Left renal cortex interstitium (tissue), 4 donors: Measurements from ENCODE around the gene TUBB. TPM values are rescaled to one million over a fixed set of nuclear protein-coding genes. Genes with fewer than 3 reads are reported as not detected.
"Not testable (repeated sequence)": the region's sequence is repeated elsewhere in the genome, so short reads cannot be mapped to it uniquely, and the experiment has no call there.

Source experiments
- DNase-seq, 4 donors: peaks; one replicate each; pipeline ENCODE4 v3.0.0-alpha.2; 2013; ENCODE audit warnings: low read depth in 4 of 4, low spot score in 2 of 4, missing footprints in 1 of 4
- polyA plus RNA-seq, 4 donors: library from polyadenylated mRNA; unstranded; fragments of 120-200 nt; gene quantifications; one replicate each; pipeline ENCODE4 v1.2.1, GENCODE V29; 2013; ENCODE audit not compliant: insufficient read length in 4 of 4

Gene TUBB
- polyA plus RNA-seq, 4 donors, result 1,069 to 1,330 (median 1,244) TPM

DNA sequence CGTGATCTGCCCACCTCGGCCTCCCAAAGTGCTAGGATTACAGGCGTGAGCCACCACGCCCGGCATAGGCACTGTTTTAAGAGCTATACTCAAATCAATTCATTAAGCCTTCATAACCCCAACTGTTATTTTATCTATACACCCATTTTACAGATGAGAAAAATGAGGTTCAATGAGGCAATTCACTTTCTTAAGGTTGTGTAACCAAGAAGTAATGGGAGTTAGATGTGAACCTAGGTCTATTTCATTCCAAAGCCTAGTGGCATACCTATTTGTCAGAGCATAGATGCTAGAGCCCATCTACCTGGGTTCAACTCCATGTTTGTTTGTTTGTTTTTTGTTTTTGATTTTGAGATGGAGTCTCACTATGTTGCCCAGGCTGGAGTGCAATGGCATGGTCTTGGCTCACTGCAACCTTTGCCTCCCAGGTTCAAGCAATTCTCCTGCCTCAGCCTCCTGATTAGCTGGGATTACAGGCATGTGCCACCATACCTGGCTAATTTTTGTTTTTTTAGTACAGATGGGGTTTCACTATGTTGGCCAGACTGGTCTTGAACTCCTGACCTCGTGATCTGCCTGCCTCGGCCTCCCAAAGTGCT, 36.4 kb downstream of the TUBB start:
- not testable (repeated sequence) for DNase-seq

DNA sequence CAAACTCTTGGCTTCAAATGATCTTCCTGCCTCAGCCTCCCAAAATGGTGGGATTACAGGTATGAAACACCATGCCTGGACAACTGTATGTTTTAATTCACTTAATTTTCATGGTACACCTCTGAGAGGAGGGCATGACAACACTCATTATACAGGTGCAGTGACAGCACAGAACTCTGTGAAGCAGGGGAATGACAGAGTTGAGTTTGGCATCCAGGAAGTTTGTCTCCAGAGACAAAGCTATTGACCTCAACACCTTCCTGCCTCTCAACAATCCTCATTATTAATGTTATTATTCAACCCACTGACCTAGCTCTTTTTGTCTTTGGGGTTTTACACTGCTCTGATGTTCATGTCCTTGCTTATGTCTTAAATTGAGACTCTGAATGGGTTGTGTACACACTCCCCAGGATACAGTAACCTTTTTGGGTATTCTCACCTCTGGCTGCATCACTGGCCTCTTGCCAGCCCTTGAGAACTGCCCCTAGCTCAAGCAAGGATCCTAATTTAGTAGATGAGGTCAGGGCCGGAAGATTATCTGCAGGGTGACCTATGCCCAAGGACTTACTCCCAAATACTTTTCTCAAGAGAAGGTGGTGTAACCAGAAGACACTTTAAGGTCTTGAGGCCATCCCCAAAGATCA, 37.2 kb downstream of the TUBB start:
- no peak for DNase-seq

DNA sequence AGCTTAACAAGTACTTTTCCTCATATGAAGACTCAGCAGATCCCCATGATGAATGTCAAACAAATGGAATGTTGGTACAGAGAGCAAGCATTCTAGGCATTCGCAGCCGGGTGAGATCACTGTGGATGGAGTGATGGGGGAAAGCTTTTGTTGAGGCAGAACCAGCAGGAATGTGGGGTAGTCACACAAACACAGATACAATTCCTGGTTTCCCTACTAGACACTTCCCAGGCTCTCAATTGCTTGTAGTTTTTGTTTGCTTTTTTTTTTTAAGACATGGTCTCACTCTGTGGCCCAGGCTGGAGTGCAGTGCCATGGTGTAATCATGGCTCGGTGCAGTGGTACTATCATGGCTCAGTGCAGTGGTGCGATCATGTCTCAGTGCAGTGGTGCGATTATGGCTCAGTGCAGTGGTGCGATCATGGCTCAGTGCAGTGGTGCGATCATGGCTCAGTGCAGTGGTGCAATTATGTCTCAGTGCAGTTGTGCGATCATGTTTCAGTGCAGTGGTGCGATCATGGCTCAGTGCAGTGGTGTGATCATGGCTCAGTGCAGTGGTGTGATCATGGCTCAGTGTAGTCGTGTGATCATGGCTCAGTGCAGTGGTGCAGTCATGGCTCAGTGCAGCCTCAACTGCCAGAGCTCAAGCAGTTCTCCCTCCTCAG, 39.6 kb downstream of the TUBB start:
- DNase-seq, result no peak

DNA sequence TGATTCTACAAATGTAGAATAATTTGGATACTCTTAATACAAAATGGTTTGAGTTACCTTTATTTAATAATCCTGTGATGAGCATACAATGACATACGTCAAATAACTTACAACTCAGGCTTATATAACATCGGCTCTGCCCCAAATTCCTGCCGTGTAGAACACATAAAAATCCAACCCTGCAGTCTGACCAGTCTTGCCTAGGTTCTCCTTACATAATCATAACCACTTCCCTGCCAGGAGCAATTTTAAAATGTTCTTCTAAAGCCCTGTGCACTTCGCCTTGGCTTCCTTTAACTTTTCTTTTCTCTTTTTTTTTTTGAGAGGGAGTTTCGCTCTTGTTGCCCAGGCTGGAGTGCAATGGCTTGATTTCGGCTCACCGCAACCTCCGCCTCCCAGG, 40.4 kb downstream of the TUBB start:
- no peak for DNase-seq

DNA sequence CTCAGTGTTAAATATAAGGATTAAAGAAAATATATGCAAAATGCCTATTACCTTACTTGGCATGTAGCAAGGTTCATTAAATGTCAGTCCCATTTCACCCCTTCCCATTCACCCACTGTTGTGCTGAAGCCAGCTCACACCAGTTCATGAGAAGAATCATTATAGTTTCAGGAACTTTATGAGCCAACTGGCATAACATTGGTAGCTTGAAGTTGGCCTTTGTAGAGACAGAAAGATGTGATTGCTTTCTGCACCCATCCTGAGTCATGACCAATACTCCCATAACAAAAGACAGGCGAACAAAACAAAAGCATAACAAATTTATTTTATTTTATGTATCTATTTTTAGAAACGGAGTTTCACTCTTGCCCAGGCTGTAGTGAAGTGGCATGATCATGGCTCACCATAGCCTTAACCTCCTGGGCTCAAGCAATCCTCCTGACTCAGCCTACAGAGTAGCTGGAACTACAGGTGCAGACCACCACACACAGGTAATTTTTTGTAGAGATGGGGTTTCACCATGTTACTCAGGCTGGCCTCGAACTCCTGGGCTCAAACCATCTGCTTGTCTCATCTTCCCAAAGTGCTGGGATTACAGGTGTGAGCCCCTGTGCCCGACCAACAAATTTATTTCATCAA, 41.8 kb downstream of the TUBB start:
- DNase-seq, result no peak

DNA sequence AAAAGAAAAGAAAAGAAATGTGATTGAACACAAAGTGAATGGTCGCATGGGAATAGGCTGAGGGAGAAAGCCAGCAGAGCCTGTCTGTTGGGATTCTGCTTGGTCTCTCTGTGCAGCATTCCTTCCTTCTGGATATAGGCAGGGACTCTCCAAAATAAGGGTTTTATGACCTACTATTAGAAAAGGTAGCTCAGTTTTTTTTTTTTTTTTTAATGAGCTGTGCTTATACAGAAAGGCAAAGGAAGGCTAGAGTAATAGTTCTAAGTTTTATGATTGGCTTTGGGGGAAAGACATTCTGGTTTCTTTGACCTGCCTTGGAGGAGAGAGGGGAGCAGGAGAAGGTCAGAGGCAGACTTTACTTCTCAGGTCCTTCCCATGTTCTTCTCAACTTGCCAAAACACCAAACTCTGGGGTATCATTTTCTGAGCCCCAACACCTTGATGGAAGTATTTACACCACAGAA, 43.0 kb downstream of the TUBB start:
- no peak for DNase-seq

DNA sequence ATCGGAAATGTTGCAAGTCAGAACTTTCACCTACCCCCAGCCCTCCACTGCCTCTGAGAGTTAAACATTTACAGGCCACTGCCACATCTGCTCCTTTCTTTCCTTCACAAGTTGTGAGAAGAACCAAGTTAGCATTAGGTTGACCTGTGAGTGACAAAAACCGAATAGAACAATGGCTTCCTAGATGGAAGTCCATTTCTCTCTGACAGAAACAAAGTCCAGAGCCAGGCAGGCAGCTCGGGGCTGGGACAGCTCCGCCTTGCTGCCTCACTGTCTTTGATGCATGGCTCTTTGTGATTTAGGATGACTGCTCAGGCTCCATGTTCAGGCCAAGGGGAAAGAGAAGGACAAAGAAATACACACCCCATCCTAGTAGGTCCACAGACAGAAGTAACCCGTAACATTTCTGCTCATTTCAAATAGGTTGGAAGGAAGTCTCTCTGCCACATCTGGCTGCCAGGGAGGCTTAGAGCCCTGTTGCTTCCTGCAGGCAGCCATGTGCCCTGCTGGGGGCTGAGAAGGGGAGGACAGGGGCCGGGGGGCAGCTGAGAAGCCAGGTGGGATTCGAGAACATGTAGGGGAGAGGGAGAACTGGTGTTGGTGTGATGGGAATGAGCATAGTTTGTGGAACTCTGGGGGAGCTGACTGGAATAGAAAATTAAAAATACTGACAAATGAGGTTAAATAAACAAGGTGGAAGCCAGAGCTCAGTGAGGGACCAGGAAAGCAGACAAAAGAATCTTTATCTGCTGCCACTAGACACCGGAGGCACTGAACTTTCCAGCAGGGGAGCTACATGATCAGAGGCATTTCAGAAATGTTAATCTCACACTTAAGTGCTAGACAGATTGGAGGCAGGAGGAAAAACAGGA, 43.7 kb downstream of the TUBB start:
- DNase-seq, result no peak

DNA sequence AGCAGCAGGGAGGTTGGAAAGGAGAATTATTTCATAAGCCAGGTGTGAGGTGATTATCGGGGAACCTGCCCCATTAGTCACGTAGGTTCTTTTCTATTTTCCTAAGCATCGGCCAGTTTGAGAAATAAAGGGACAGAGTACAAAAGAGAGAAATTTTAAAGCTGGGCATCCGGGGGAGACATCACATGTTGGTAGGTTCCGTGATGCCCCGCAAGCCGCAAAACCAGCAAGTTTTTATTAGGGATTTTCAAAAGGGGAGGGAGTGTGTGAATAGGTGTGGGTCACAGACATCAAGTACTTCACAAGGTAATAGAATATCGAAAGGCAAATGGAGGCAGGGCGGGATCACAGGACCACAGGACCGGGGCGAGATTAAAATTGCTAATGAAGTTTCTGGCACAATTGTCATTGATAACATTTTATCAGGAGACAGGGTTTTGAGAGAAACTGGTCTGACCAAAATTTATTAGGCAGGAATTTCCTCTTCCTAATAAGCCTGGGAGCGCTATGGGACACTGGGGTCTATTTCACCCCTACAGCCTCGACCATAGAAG, 44.4 kb downstream of the TUBB start:
- DNase-seq, result not testable (repeated sequence)

DNA sequence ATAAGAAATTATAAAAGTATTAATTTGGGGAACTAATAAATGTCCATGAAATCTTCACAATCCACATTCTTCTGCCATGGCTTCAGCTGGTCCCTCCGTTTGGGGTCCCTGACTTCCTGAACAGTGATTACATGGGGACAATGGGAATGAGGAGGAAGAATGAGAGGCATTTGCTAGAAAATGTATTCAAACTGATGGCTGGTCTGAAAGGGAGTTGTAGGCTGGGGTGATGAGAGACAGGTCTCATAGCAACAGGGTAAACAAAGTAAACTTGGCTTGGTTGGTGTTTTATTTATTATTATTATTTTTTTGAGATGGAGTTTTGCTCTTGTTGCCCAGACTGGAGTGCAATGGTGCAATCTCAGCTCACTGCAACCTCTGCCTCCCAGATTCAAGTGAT, 45.3 kb downstream of the TUBB start:
- not testable (repeated sequence) for DNase-seq

DNA sequence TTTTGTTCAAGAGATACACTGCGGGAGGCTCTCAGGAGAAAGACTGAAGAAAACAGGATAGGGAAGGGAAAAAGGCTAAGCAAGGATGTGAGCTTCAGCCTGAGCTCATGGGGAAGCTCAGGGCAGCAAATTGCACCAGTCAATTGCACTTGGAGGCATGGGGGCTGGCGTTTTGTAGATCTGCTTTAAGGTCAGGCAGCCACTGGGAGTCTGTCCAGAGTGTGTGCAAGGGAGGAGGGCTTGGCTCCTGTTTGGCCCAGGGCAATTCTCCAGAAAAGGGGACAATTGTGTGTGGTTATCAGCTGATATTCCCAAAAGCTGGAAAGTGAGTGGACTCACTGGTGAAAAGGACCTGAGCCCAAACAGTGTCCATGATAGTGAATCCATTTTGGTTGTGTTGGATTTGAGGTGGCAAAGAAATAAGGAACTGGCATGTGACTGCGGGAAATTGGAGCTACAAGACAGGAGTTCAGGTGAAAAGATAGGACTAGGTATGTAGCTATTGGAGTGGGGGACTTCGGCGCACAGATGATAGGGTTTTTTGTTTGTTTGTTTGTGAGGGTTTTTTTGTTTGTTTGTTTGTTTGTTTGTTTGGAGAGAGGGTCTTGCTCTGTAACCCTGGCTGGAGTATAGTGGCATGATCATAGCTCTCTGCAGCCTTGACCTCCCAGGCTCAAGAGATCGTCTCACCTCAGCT, 46.5 kb downstream of the TUBB start:
- DNase-seq, result no peak

DNA sequence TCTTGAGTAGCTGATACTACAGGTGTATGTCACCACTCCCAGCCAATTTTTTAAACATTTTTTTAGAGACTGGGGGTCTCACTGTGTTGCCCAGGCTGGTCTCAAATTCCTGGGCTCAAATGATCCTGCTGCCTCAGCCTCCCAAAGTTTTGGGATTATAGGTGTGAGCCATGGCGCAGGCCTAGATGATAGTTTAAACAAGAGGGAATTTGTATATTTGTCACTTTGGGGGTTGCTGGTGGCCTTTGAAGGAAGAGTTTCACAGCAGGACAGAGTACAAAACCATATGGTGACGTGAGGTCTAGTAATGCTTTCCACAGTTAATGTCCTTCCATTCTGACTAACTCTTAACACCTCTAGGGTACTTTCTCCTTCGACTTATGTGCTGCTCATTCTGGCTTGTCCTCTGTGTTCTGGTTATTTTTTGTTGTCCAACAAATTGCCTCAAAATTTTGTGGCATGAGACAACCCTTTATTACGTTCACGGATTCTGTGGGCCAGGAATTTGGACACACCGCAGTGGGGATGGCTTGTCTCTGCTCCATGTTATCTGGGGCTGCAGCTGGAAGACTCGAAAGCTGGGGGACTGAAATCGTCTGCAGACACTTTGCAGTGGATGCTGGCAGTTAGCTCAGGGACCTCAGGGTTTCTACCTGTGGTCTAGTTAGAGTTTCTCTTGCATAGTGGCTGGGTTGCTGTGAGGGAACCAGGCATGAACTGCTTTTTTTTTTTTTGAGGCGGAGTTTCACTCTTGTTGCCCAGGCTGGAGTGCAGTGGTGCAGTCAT, 47.2 kb downstream of the TUBB start:
- DNase-seq, result no peak

DNA sequence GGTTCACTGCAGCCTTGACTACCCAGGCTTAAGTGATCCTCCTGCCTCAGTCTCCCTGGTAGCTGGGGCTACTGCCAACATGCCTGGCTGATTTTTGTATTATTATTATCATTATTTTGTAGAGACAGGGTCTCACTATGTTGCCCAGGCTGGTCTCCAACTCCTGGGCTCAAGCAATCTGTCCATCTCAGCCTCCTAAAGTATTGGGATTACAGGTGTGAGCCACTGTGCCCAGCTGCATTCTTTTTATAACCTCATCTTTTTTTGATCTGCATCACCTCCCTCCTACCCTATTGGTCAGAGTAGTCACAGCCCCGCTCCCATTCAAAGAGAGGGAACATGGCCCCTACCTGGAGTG, 47.8 kb downstream of the TUBB start:
- no peak for DNase-seq

DNA sequence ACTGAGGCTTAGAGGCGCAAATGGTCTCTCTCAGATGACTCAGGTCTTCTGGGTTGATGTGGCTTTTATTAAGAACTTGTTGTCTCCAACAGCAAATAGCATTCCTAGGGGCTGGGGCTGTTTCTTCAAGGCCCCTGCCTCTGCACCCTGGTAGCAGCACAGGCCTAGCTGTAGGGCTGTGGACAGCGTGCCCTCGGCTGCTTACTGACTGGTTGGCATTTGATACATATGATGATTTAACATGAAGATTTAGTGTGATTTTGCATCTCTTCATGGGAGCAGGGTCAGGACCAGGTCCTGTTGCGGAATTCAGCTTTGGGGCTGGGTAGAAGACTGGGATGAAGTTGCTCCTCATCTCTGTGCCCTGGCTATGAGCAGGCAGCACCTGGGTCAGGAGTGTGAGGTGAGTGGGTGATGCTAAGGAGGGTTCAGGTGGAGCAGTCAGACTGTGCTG, 48.5 kb downstream of the TUBB start:
- no peak for DNase-seq

DNA sequence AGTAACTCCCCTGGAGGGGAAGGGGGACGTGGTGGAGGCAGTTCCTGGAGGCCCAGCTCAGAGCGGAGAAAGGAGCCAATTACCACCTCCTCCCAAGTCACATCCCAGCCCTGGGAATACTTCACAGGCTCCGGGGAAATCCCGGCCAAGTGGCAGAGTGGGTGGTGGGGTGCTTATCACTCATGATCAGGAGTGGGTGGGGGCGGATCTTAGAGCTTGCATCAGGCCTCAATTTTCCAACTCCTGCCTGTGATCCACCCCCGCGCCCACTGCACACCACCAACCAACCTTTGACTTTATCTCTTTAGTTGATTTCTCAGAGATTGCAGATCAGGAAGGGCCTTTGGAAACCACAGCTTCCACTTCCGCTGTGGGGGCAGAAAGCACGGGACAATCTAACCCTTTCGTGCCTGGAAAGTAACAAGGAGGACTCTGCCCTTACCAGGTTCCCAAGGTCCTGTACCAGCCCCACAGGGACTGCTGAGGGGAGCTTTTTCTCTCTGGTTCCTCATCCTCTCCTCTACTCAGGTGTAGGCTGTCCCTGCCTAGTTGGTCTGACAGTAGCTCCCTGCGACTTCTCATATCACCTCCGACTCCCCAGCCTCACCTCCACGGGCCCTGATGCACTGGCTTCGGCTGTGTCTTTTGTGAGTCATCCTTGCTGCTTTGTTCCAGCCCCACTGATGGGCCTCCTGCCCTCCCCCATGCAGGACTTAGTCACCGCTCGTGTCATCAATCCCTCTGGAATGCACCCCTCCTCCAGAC, 49.1 kb downstream of the TUBB start:
- no peak for DNase-seq

DNA sequence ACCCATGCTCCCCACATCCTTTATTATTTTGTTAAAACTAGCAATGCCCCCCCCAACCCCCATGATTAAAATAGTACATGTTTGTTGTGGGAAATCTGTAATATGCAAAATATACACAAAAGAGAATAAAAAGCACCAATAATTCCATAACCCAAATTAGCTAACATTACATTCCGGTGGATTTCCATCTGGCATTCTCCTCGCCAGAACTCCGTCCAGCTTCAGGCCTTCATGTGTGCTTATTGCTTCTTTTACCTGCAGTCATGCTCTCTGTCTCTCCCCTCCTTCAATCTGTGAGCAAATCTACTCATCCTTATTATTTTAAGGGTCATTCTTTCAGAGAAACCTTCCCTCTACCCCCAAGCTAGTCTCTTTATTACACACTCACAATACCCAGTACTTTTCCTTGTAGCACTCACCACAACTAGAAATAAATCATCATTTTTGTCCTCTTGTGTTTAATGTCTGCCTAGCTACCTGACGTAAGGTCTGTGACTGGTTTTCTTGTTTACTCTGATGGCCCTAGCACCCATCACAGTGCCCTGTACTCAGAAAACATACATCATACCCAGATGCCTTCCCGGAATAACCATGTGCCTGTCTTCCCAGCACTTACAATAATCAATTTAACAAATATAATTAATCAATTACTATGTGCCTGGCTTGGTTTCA, 49.8 kb downstream of the TUBB start:
- DNase-seq, result no peak

DNA sequence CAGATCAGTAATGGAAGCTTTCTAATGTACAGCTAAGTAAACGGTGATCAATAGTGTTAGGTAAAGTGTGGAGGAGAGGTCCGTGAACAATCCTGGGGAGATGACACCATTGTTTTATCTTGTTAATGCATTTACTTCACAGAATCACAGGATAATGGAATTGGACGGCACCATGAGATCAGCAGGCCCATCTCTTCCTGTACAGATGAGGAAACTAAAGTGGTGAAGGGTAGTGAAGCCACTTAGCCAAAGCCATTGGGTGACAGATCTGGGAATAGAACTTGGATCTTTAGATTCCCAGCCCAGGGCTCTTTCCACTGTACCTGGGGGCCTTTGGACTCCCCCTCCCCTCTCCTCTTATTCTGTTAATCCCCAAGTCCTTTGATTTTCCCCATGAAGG, 50.4 kb downstream of the TUBB start:
- no peak for DNase-seq

DNA sequence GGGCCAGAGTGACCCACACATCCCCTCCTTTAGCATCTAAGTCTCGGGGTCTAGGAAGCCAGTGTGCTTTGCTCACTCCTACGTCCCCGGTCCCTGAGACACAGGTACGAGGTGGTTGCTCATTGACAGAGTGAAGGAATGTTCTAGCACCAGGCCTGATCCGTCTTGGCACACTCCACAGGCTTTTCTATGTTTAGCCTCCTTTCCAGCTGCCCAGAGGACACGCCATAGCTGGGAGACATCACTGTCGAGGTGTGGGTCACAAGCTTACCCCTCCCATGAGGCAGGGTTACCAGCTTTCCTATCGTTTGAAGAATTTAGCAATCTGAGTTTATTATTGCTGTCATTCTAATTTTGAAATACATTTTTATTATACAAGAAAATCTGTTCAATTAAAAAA, 54.5 kb downstream of the TUBB start:
- DNase-seq, result no peak
